ENCODE results near the gene RAP1GAP.

GRCh38 chr1:21671915-21672314 is 2.8 kb upstream of the RAP1GAP start:
- TF ChIP-seq, protein P1, sequence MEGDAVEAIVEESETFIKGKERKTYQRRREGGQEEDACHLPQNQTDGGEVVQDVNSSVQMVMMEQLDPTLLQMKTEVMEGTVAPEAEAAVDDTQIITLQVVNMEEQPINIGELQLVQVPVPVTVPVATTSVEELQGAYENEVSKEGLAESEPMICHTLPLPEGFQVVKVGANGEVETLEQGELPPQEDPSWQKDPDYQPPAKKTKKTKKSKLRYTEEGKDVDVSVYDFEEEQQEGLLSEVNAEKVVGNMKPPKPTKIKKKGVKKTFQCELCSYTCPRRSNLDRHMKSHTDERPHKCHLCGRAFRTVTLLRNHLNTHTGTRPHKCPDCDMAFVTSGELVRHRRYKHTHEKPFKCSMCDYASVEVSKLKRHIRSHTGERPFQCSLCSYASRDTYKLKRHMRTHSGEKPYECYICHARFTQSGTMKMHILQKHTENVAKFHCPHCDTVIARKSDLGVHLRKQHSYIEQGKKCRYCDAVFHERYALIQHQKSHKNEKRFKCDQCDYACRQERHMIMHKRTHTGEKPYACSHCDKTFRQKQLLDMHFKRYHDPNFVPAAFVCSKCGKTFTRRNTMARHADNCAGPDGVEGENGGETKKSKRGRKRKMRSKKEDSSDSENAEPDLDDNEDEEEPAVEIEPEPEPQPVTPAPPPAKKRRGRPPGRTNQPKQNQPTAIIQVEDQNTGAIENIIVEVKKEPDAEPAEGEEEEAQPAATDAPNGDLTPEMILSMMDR (IDR thresholded peaks at IDR 0.05), result no peak
- TF ChIP-seq EZH2phosphoT487 (IDR thresholded peaks at IDR 0.05) (no peak), EZH2 (IDR thresholded peaks at IDR 0.05) (no peak)
